HepG2 (cell line): ENCODE measurements around the gene SIX5. TPM values are rescaled to one million over a fixed set of nuclear protein-coding genes. Genes with fewer than 3 reads are reported as not detected.

Source experiments
- ATAC-seq: fragments of 200-7000 bp; cut with Tn5 transposase; 3 replicates; pipeline ENCODE4 v1.9.1; 2020; ENCODE audit warnings: mild to moderate bottlenecking, moderate library complexity
- BruUV-seq: library from RNA; stranded (reverse); fragments of 400-500 nt; replicated peaks from 2 replicates; lab custom pipeline; 2021; lab: Mats Ljungman, UMichigan
- CTCF ChIA-PET: fragments of 300-600 bp; formaldehyde crosslinking; extraction: SDS; loops from one replicate; lab custom pipeline; 2021; ENCODE audit warnings: low total read pairs, inconsistent platforms, low intra/inter-chr PET ratio; lab: Yijun Ruan, JAX
- POLR2A ChIA-PET: fragments of 350-600 bp; sonication (Branson Sonifier 250); formaldehyde crosslinking; loops from one replicate; lab custom pipeline; 2020; ENCODE audit warnings: antibody characterized with exemption, inconsistent platforms; lab: Yijun Ruan, JAX
- DNase-seq: peaks from one replicate; pipeline ENCODE4 v3.0.0-alpha.2; 2015; ENCODE audit warnings: low spot score
- FAIRE-seq: peaks from 3 replicates; lab custom pipeline; 2011; peaks lifted over from hg19 to GRCh38; lab: Jason Lieb, UNC
- H2AFZ ChIP-seq: one replicate; pipeline ENCODE4 v1.6.1; 2011; ENCODE audit warnings: low read length, inconsistent platforms
- H3K27ac ChIP-seq: fragments of 300-600 bp; 3 replicates; pipeline ENCODE4 v1.8.0; 2011; ENCODE audit warnings: mixed run types, mild to moderate bottlenecking, mixed read lengths, low read length, inconsistent platforms; ENCODE audit not compliant: insufficient read depth; ENCODE audit errors: extremely low read length
- H3K27me3 ChIP-seq, 2 experiments: fragments of 200-600 bp in 1 of 2; 2 replicates in 1 of 2; 3 replicates in 1 of 2; pipeline versions ENCODE4 v1.6.0 to v1.8.0; 2011; ENCODE audit warnings: low read length in 2 of 2, mild to moderate bottlenecking in 2 of 2, moderate library complexity in 2 of 2, inconsistent platforms in 1 of 2; ENCODE audit not compliant: insufficient read depth in 2 of 2, control insufficient read depth in 1 of 2
- H3K36me3 ChIP-seq, 2 experiments: fragments of 200-600 bp in 1 of 2; replicated peaks in 1 of 2; 2 replicates in 1 of 2; 3 replicates in 1 of 2; pipeline versions ENCODE4 v1.5.1 to v1.8.0; 2011; ENCODE audit warnings: low read length in 2 of 2, inconsistent platforms in 1 of 2; ENCODE audit not compliant: insufficient read depth in 2 of 2, control insufficient read depth in 1 of 2
- H3K4me1 ChIP-seq: 2 replicates; pipeline ENCODE4 v1.5.1; 2012; ENCODE audit warnings: low read length, inconsistent platforms; ENCODE audit not compliant: insufficient read depth
- H3K4me2 ChIP-seq: 2 replicates; pipeline ENCODE4 v1.6.0; 2011; ENCODE audit warnings: low read depth, low read length, inconsistent platforms
- H3K4me3 ChIP-seq, 3 experiments: fragments of 200-600 bp in 1 of 3; sonication (generic), shearing (Covaris generic) in 1 of 3; replicated peaks in 1 of 3; 2 replicates each; pipeline ENCODE4 v1.5.1; 2011 to 2016; ENCODE audit warnings: low read length in 3 of 3, inconsistent platforms in 2 of 3, low read depth in 2 of 3, mild to moderate bottlenecking in 2 of 3, control low read depth in 1 of 3, mixed read lengths in 1 of 3; ENCODE audit not compliant: insufficient read depth in 1 of 3
- H3K79me2 ChIP-seq: one replicate; pipeline ENCODE4 v1.6.1; 2011; ENCODE audit warnings: low read length, inconsistent platforms; ENCODE audit not compliant: insufficient read depth
- H3K9ac ChIP-seq: 2 replicates; pipeline ENCODE4 v1.6.0; 2011; ENCODE audit warnings: mild to moderate bottlenecking, low read depth, low read length, inconsistent platforms; ENCODE audit not compliant: insufficient read depth
- H3K9me3 ChIP-seq: 2 replicates; pipeline ENCODE4 v1.5.1; 2012; ENCODE audit warnings: mild to moderate bottlenecking, low read length
- H4K20me1 ChIP-seq: 2 replicates; pipeline ENCODE4 v1.6.0; 2011; ENCODE audit warnings: inconsistent platforms, mild to moderate bottlenecking, low read length, moderate library complexity; ENCODE audit not compliant: insufficient read depth
- ATF2 ChIP-seq: sonication (generic); formaldehyde crosslinking; IDR thresholded peaks from 2 replicates; pipeline ENCODE4 v1.4.0; 2020; ENCODE audit warnings: missing genetic modification reagents
- E2F1 ChIP-seq: sonication (generic); formaldehyde crosslinking; IDR thresholded peaks from 2 replicates; pipeline ENCODE4 v1.5.0; 2020; ENCODE audit warnings: missing genetic modification reagents
- EHMT2 ChIP-seq: fragments of 200-600 bp; sonication (generic); IDR thresholded peaks from 2 replicates; pipeline ENCODE4 v1.7.0; 2017; ENCODE audit warnings: antibody characterized with exemption, low read depth, low read length, borderline replicate concordance
- FOSL1 ChIP-seq: sonication (generic); formaldehyde crosslinking; IDR thresholded peaks from 2 replicates; pipeline ENCODE4 v1.9.0; 2021; ENCODE audit warnings: missing genetic modification reagents, borderline replicate concordance
- KAT2B ChIP-seq: fragments of 150-350 bp; IDR thresholded peaks from 2 replicates; pipeline ENCODE4 v1.6.1; 2014; ENCODE audit warnings: low read depth, low read length, borderline replicate concordance
- KMT2A ChIP-seq: sonication (generic); formaldehyde crosslinking; IDR thresholded peaks from 2 replicates; pipeline ENCODE4 v1.4.0; 2020; ENCODE audit warnings: missing genetic modification reagents
- MEF2D ChIP-seq: sonication (generic); formaldehyde crosslinking; IDR thresholded peaks from 2 replicates; pipeline ENCODE4 v1.5.1; 2020; ENCODE audit warnings: mild to moderate bottlenecking, missing genetic modification reagents
- NFKBIZ ChIP-seq: IDR thresholded peaks from 2 replicates; pipeline ENCODE4 v1.6.1; 2018; ENCODE audit warnings: missing genetic modification reagents, missing compliant biosample characterization
- PAF1 ChIP-seq: IDR thresholded peaks from 2 replicates; pipeline ENCODE4 v1.6.1; 2016; ENCODE audit warnings: missing genetic modification reagents, missing compliant biosample characterization
- POLR2A ChIP-seq, 2 experiments: IDR thresholded peaks; 2 replicates each; pipeline ENCODE4 v1.6.1; 2011; ENCODE audit warnings: low read depth in 2 of 2, low read length in 2 of 2, mild to moderate bottlenecking in 1 of 2, moderate library complexity in 1 of 2; ENCODE audit not compliant: insufficient read depth in 1 of 2
- RBFOX2 ChIP-seq: fragments of 200-400 bp; formaldehyde crosslinking; IDR thresholded peaks from 2 replicates; pipeline ENCODE4 v1.6.1; 2017; ENCODE audit warnings: low read depth, mild to moderate bottlenecking, low read length
- RBM22 ChIP-seq: fragments of 200-400 bp; formaldehyde crosslinking; optimal IDR thresholded peaks from 2 replicates; pipeline ENCODE3; 2017; ENCODE audit warnings: mild to moderate bottlenecking, low read length, moderate library complexity
- TRIM24 ChIP-seq: sonication (generic); formaldehyde crosslinking; IDR thresholded peaks from 2 replicates; pipeline ENCODE4 v1.8.0; 2022; ENCODE audit warnings: mild to moderate bottlenecking, missing genetic modification reagents
- ZNF138 ChIP-seq: sonication (generic); formaldehyde crosslinking; IDR thresholded peaks from 2 replicates; pipeline ENCODE4 v1.5.0; 2020; ENCODE audit warnings: mild to moderate bottlenecking, low read depth, missing genetic modification reagents
- ZNF225 ChIP-seq: sonication (generic); formaldehyde crosslinking; IDR thresholded peaks from 2 replicates; pipeline ENCODE4 v1.4.0; 2020; ENCODE audit warnings: mild to moderate bottlenecking, missing genetic modification reagents
- ZNF234 ChIP-seq: sonication (generic); formaldehyde crosslinking; conservative IDR thresholded peaks from 2 replicates; pipeline ENCODE4 v1.5.1; 2020; ENCODE audit warnings: mild to moderate bottlenecking, missing genetic modification reagents
- WGBS: methylation state at CpG from one replicate; pipeline ENCODE4 v1.1.6; 2017; ENCODE audit warnings: low lambda C conversion rate; 5-methylcytosine and 5-hydroxymethylcytosine counted together
- in situ Hi-C: cut with HindIII; loops from 2 replicates; pipeline ENCODE4 v1.10.0; 2017; ENCODE audit warnings: low pct_unique_long_range_greater_than_20kb; ENCODE audit not compliant: extremely low pct_ligation_motif_present
- intact Hi-C: fragments of 100-400 bp; cut with micrococcal nuclease; formaldehyde crosslinking; loops from one replicate; pipeline ENCODE4 v1.10.0; 2022; ENCODE audit not compliant: unreplicated experiment
- polyA plus RNA-seq, 8 experiments: library from polyadenylated mRNA; depleted of rRNA in 3 of 8; stranded (reverse) in 7 of 8; unstranded in 1 of 8; fragments of >200 nt; fragmentation: Illumina TruSeq in 4 of 8; extraction: Trizol in 4 of 8; gene quantifications; 2 replicates each; pipeline versions ENCODE4 v1.2.1 to v1.2.3, GENCODE V29; 2011 to 2016; ENCODE audit warnings: low read depth in 4 of 8, missing spikeins in 1 of 8, mixed read lengths in 1 of 8; ENCODE audit not compliant: insufficient read depth in 1 of 8
- total RNA-seq, 5 experiments: library from RNA; depleted of rRNA; stranded (reverse); fragments of >200 nt; fragmentation: Illumina TruSeq; extraction: Trizol; gene quantifications; 2 replicates each; pipeline ENCODE4 v1.2.3, GENCODE V29; 2016; ENCODE audit warnings: low read depth in 1 of 5
- TF ChIP-seq, protein P1 (sequence below): sonication (generic); formaldehyde crosslinking; IDR thresholded peaks from 2 replicates; pipeline ENCODE4 v1.9.0; 2021; ENCODE audit warnings: missing genetic modification reagents, mild to moderate bottlenecking, borderline replicate concordance
- TF ChIP-seq, protein P2 (sequence below): sonication (generic); formaldehyde crosslinking; IDR thresholded peaks from 2 replicates; pipeline ENCODE4 v1.4.0; 2020; ENCODE audit warnings: low read depth, mild to moderate bottlenecking, missing genetic modification reagents

Gene SIX5
- total and polyA plus RNA-seq, 2 of the 13 experiments (the other 11 are each of a cell fraction or from before 2014, with no cell fraction given): 7.7 to 10.5 TPM

GRCh38 chr19:45764945-45765701 is 3.9 kb downstream of the SIX5 start:
- TF ChIP-seq POLR2A (IDR thresholded peaks at IDR 0.05; ENCODE audit: insufficient read depth in 1 of 2, low read depth in 2 of 2, low read length in 2 of 2): peak in 1 of 2 experiments; percentile 27; a peak in 2 of 4 replicates
- TF ChIP-seq ATF2 (CRISPR knock-in tag): no peak
- TF ChIP-seq, protein P1, sequence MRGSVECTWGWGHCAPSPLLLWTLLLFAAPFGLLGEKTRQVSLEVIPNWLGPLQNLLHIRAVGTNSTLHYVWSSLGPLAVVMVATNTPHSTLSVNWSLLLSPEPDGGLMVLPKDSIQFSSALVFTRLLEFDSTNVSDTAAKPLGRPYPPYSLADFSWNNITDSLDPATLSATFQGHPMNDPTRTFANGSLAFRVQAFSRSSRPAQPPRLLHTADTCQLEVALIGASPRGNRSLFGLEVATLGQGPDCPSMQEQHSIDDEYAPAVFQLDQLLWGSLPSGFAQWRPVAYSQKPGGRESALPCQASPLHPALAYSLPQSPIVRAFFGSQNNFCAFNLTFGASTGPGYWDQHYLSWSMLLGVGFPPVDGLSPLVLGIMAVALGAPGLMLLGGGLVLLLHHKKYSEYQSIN (CRISPR knock-in tag): no peak
- no peak for TF ChIP-seq FOSL1 (CRISPR knock-in tag)
- no peak for TF ChIP-seq NFKBIZ
- TF ChIP-seq KAT2B: no peak
- no peak for TF ChIP-seq E2F1 (CRISPR knock-in tag)
- peak; percentile 47 for TF ChIP-seq RBFOX2
- no peak for TF ChIP-seq ZNF234
- TF ChIP-seq EHMT2: no peak
- no peak for TF ChIP-seq PAF1 (CRISPR knock-in tag)
- peak; percentile 22; the same call in 1 of the 2 replicates for TF ChIP-seq ZNF225 (CRISPR knock-in tag)
- TF ChIP-seq RBM22: peak; percentile 19
- TF ChIP-seq TRIM24: no peak
- no peak for TF ChIP-seq ZNF138 (CRISPR knock-in tag)
- TF ChIP-seq, protein P2, sequence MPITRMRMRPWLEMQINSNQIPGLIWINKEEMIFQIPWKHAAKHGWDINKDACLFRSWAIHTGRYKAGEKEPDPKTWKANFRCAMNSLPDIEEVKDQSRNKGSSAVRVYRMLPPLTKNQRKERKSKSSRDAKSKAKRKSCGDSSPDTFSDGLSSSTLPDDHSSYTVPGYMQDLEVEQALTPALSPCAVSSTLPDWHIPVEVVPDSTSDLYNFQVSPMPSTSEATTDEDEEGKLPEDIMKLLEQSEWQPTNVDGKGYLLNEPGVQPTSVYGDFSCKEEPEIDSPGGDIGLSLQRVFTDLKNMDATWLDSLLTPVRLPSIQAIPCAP (CRISPR knock-in tag): no peak
- TF ChIP-seq MEF2D (CRISPR knock-in tag): no peak
- no peak for TF ChIP-seq KMT2A
- WGBS: 74% methylated on average over 9 of the region's 21 CpGs
- Histone ChIP-seq H3K79me2 (peaks cover 3% of the 10 kb centered on the region), H3K9me3 (no peaks in the 10 kb centered on the region), H3K27me3 (peaks cover 8 to 19% of the 10 kb centered on the region in 2 experiments; a peak in 3 of 5 replicates), H3K36me3 (no peaks in the 10 kb centered on the region), H4K20me1 (no peaks in the 10 kb centered on the region), H3K27ac (no peak overlapping the region), H3K4me1 (0 out of 2 replicates have a peak, but pooled peaks cover 10% of the 10 kb centered on the region), H3K4me2 (no peak overlapping the region), H3K4me3 (no peak overlapping the region), H3K9ac (no peak overlapping the region), H2AFZ (no peak overlapping the region)
- DNase-seq: no peak
- intact Hi-C loops: loop anchor here (5.0 kb wide), 1 partner anchor 33 kb away; the partner anchor contains the start of genes FBXO46 and MEIOSIN
- ChIA-PET POLR2A (interaction anchor here (0.5 kb wide), 1 partner anchor 11 kb away, joined by 3 read pairs; no protein-coding TSS in a partner anchor), CTCF (no interaction called here)
- ATAC-seq: no peak
- in situ Hi-C loops: no loop called here
- FAIRE-seq: no peak
- BruUV-seq: no TSS peak
